Effector memory CD4-positive, alpha-beta T cell (primary cell): ENCODE measurements around the gene ABLIM2.
"Not testable (repeated sequence)": the region's sequence is repeated elsewhere in the genome, so short reads cannot be mapped to it uniquely, and the experiment has no call there.

ENCODE experiments used
- DNase-seq, 3 donors: peaks; one replicate each; pipeline ENCODE4 v3.0.0-alpha.2; 2020
- H3K27ac ChIP-seq: 2 replicates; pipeline ENCODE4 v1.7.0; 2013; ENCODE audit warnings: mild to moderate bottlenecking, low read length, moderate library complexity; ENCODE audit not compliant: insufficient read depth, poor library complexity, severe bottlenecking
- H3K27me3 ChIP-seq: replicated peaks from 2 replicates; pipeline ENCODE4 v1.7.0; 2013; ENCODE audit warnings: mild to moderate bottlenecking, low read length; ENCODE audit not compliant: insufficient read depth, control insufficient read depth, poor library complexity, severe bottlenecking
- H3K36me3 ChIP-seq: 2 replicates; pipeline ENCODE4 v1.7.0; 2013; ENCODE audit warnings: mild to moderate bottlenecking, low read length, moderate library complexity; ENCODE audit not compliant: control insufficient read depth, insufficient read depth
- H3K4me1 ChIP-seq: 2 replicates; pipeline ENCODE4 v1.7.0; 2013; ENCODE audit warnings: low read length, mild to moderate bottlenecking; ENCODE audit not compliant: control insufficient read depth, insufficient read depth, poor library complexity, severe bottlenecking
- H3K4me3 ChIP-seq: 2 replicates; pipeline ENCODE4 v1.7.0; 2013; ENCODE audit warnings: low read length, low read depth, mild to moderate bottlenecking; ENCODE audit not compliant: insufficient read depth, poor library complexity, severe bottlenecking
- H3K9me3 ChIP-seq: 2 replicates; pipeline ENCODE4 v1.7.0; 2013; ENCODE audit warnings: mild to moderate bottlenecking, low read length, moderate library complexity; ENCODE audit not compliant: control insufficient read depth

The ABLIM2 gene

DNA sequence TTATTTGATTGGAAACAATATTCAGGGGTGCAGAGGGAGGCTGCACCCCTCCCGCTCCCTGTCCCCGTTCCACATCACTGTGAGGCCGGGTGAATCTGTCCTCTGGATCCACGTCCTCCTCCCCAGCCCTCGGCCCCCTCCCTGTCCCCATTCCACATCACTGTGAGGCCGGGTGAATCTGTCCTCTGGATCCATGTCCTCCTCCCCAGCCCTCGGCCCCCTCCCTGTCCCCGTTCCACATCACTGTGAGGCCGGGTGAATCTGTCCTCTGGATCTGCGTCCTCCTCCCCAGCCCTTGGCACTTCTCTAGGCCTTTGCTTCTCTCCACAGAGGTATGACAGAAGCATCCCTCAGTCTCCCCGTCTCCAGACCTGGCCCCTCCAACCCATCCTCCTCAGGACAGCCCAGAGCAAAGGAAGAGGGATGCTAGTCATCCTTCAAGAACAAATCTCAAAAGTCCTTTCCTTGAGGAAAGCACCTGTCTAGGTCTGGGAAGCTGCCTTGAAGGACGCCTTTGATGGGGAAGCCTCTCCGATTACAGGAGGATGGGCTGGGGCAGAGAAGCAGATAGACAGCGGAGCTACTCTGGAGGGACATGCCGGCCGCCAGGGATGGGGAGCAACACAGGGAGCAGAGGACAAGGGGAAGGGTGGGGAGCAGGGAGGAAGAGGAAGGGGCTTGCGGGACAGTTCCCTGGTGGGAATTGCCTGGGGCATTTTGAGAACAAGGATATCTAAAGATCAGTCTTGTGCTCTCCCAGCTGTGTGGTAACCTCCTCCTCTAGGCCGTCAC, 208.1 kb downstream of the ABLIM2 start:
- H3K4me3 ChIP-seq: no peak overlapping the region
- H3K27ac ChIP-seq: no peak overlapping the region
- no peaks in the 10 kb centered on the region for H3K4me1 ChIP-seq
- no peak for DNase-seq
- H3K9me3 ChIP-seq: no peaks in the 10 kb centered on the region
- no peaks in the 10 kb centered on the region for H3K27me3 ChIP-seq
- no peaks in the 10 kb centered on the region for H3K36me3 ChIP-seq

DNA sequence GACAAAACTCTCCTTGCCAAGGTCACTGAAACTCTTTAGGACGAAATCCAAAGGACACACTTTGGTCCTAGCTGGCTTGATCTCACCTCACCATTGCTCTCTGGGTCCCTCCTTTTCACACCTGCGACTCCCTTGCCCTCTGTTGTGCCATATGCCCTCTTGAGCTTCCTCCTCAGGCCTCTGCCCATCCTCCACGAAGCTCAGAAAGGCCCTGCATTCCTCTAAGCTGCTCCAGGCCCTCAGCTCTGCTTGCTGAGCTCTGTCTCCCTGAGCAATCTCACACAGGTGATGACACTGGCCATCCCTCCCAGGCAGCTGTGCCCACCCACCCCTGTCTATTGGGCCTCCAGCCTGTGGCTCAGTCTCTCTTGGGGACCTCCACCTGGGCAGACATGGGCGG, 208.9 kb downstream of the ABLIM2 start:
- H3K4me3 ChIP-seq: no peak overlapping the region
- H3K4me1 ChIP-seq: no peaks in the 10 kb centered on the region
- H3K9me3 ChIP-seq: no peaks in the 10 kb centered on the region
- no peak for DNase-seq
- H3K36me3 ChIP-seq: no peaks in the 10 kb centered on the region
- no peaks in the 10 kb centered on the region for H3K27me3 ChIP-seq
- no peak overlapping the region for H3K27ac ChIP-seq

DNA sequence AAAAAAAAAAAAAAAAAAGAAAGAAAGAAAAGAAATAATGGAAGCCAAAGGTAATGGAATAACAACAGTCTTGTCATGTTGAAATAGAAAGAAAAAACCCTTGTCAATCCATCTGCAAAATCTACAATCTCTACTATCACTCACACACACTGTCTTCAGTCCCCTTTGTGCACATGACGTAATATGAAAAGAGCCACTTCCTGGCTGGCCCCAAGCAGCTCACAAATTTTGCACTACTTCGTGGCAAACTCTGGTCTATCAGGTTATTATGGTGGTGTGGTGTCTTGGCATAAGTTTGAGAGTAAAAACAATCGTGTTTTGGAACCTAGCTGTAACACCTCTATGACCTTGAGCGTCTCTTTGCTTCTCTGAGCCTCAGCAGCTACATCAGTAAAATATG, 210.7 kb downstream of the ABLIM2 start:
- no peak overlapping the region for H3K27ac ChIP-seq
- H3K36me3 ChIP-seq: no peaks in the 10 kb centered on the region
- no peaks in the 10 kb centered on the region for H3K4me1 ChIP-seq
- no peak overlapping the region for H3K4me3 ChIP-seq
- H3K27me3 ChIP-seq: no peaks in the 10 kb centered on the region
- DNase-seq: no peak
- no peaks in the 10 kb centered on the region for H3K9me3 ChIP-seq

DNA sequence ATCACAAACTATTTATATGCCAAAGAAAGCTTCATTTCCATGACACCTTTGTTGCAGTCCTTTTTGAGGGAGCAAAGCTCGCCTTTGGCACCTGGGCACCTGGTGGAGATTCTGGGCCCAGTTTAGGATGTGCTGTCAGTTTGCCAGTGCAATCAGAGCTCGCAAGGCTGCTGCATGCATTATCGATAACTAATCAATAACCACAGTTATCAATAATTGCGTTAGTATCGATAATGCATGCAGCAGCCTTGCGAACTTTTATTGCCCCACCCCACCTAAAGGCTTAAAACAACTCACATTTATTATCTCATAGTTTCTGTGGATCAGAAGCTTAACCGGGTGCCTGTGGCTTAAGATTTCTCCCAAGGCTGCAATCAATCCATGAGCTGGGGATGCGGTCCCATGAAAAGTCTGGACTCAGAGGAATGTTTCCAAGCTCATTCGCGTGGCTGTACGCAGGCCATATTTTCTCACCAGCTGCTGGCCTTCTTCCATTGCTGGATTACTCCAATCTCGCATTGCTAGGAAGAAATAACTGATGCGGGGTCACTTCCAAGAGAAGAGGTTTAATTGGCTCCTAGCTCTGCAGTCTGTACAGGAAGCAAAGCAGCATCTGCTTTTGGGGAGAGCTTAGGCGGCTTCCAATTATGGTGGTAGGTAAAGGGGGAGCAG, 212.8 kb downstream of the ABLIM2 start:
- no peak overlapping the region for H3K4me3 ChIP-seq
- H3K9me3 ChIP-seq: no peaks in the 10 kb centered on the region
- H3K4me1 ChIP-seq: no peaks in the 10 kb centered on the region
- no peak overlapping the region for H3K27ac ChIP-seq
- H3K27me3 ChIP-seq: no peaks in the 10 kb centered on the region
- no peak for DNase-seq
- H3K36me3 ChIP-seq: no peaks in the 10 kb centered on the region

DNA sequence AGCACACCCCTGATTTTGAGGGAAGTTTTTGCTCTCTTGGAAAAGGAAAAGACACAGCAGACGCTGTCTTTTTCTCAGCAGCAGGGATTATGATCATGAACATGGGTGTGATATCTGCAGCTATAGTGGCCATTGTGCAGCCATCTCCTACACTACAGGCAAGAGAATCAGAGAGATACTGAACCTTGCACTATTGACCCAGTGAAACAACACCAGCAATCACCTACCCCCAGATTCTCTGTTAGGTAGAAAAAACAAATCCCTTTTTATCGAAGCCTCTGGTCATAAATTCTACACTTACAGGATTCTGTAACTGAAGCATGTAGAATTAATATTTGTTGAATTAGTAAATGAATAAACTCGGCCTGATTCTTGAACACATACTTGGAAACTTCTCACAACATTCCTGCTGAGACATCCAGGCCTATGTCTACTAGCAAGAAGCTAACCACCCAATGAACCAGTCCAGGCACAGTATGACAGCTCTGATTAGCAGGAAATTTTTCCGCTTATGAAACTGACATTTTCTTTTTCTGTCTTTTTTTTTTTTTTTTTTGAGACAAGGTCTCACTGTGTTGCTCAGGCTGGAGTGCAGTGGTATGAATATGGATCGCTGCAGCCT, 213.9 kb downstream of the ABLIM2 start:
- no peak overlapping the region for H3K27ac ChIP-seq
- DNase-seq: no peak
- H3K4me3 ChIP-seq: no peak overlapping the region
- no peaks in the 10 kb centered on the region for H3K27me3 ChIP-seq
- H3K36me3 ChIP-seq: no peaks in the 10 kb centered on the region
- no peaks in the 10 kb centered on the region for H3K9me3 ChIP-seq
- peaks cover 3% of the 10 kb centered on the region for H3K4me1 ChIP-seq

DNA sequence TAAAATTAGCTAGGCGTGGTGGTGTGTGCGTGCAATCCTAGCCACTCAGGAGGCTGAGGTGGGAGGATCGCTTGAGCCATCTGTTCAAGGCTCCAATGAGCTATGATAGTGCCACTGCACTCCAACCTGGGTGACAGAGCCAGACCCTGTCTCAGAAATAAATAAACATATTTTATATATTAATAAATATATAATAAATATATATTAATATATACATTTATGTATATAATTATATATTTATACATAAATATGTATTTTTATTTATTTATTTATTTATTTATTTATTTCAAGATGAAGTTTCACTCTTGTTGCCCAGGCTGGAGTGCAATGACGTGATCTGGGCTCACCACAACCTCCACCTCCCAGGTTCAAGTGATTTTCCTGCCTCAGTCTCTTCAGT, 214.9 kb downstream of the ABLIM2 start:
- H3K27me3 ChIP-seq, H3K4me1 ChIP-seq, H3K9me3 ChIP-seq, DNase-seq, H3K27ac ChIP-seq, H3K4me3 ChIP-seq, H3K36me3 ChIP-seq: not testable (repeated sequence)

DNA sequence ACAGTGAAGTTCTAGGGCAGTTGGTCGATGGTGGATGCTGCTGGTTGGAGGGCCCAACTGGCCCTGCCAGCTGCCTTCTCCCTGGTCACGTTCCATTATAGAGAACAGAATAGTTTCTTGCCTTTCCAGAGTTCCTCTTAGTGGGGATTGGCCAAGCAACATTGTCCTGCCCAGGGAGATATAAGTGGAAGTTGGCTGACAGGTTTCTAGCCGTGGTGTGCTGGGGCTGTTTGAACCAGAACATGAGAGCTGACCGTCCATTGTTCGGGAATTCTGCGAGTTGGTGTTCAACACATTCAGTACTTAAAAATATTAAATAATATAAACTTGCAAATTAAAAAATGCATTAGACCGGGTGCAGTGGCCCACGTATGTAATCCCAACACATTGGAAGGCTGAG, 215.4 kb downstream of the ABLIM2 start:
- Histone ChIP-seq H3K36me3 (no peaks in the 10 kb centered on the region), H3K4me1 (peaks cover 10% of the 10 kb centered on the region), H3K27me3 (no peaks in the 10 kb centered on the region), H3K4me3 (no peak overlapping the region), H3K9me3 (no peaks in the 10 kb centered on the region), H3K27ac (no peak overlapping the region)
- DNase-seq: no peak

DNA sequence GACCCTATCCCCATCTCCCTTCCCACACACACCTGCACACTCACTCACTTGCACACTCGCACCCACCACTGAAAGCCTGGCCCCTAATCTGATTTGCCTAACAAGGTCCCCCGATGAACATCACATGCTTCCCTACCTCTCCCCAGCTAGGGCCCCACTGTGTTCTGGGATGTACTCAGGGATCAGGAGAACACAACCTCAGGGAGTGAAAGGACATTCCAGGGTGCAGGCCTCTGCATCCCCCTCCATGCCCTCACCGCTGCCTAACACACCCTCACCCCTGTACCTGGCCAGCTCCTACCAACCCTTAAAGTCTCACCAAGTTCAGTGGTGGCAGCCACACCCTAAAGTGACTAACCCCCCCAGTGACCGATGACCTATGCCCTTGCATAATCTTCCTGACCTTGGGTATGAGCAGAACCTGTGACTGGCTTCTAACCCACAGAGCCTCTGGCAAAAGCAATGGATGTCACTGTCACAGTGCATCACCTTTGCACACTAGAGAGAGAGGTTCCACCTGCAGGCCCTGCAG, 216.6 kb downstream of the ABLIM2 start:
- DNase-seq: no peak
- Histone ChIP-seq H3K27me3 (no peaks in the 10 kb centered on the region), H3K4me3 (no peak overlapping the region), H3K27ac (no peak overlapping the region), H3K36me3 (no peaks in the 10 kb centered on the region), H3K4me1 (peaks cover 14% of the 10 kb centered on the region), H3K9me3 (no peaks in the 10 kb centered on the region)

DNA sequence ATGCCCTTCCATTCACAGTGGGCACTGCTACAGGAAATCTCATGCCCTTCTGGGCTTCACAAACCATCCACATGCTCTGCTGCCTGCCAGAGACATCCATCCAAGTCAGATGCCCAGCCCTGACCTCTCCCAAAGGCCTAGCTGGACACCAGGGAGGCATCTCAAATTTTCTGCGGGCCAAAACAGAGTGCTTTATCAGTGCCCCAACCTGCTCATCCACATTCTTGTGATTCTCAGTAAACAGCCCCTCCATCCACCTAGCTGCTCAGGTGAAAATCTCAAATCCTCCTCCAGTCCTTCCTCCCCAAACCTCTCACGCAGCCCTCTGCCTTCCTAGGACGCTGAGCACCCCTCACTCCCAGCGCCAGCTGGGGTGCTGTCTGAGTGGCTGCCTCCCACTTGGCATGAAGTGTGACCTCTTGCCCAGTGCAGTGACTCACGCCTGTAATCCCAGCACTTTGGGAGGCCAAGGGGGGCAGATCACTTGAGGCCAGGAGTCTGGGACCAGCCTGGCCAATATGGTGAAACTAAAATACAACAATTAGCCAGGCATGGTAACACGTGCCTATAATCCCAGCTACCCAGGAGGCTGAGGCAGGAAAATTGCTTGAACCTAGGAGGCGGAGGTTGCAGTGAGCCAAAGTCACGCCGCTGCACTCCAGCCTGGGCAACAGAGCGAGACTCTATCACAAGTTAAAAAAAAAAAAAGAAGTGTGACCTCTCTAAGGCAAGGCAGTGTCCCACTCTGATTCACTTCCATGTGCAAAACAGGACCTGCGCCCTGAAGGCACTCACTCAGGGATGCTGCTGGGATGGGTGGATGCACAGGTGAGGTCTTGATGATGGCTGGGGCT, 217.3 kb downstream of the ABLIM2 start:
- Histone ChIP-seq H3K9me3 (no peaks in the 10 kb centered on the region), H3K4me3 (no peak overlapping the region), H3K4me1 (peaks cover 14% of the 10 kb centered on the region), H3K27ac (no peak overlapping the region), H3K36me3 (no peaks in the 10 kb centered on the region), H3K27me3 (no peaks in the 10 kb centered on the region)
- no peak for DNase-seq
